HG03457 (cell line): Measurements from ENCODE around the gene PRSS36.
"Not testable (repeated sequence)": the region's sequence is repeated elsewhere in the genome, so short reads cannot be mapped to it uniquely, and the experiment has no call there.

Experiments
- ATAC-seq: cut with Tn5 transposase; IDR thresholded peaks from one replicate; pipeline ENCODE4 v1.9.1; 2021; ENCODE audit warnings: moderate number of reproducible peaks; ENCODE audit not compliant: unreplicated experiment

The PRSS36 gene

DNA sequence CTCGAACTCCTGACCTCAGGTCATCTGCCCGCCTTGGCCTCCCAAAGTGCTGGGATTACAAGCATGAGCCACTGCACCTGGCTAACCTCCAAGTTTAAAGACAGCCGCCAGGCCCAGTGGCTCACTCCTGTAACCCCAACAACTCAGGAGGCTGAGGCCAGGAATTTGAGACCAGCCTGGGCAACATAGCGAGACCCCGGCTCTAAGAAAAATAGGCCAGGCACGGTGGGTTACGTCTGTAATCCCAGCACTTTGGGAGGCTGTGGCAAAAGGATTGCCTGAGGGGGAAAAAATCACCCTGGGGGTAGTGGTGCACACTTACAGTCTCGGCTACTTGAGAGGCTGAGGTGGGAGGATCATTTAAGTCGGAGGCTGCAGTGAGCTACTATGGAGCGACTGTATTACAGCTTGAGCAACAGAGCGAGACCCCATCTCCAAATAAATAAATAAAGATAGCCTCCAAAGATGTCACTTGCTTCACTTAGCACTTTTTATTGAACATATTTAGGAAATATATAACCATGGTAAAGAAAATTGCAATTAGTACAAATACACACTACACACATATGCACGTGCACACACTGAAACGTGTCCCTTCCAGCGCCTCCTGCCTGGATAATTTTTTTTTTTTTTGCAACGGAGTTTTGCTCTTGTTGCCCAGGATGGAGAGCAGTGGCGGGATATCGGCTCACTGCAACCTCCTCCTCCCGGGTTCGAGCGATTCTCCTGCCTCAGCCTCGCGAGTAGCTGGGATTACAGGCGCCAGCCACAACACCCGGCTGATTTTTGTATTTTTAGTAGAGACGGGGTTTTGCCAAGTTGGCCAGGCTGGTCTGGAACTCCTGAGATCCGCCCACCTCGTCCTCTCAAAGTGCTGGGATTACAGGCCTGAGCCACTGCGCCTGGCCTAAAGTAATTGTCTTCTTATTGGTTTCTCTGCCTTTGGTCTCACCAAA, 43.1 kb downstream of the PRSS36 start:
- ATAC-seq: no peak

DNA sequence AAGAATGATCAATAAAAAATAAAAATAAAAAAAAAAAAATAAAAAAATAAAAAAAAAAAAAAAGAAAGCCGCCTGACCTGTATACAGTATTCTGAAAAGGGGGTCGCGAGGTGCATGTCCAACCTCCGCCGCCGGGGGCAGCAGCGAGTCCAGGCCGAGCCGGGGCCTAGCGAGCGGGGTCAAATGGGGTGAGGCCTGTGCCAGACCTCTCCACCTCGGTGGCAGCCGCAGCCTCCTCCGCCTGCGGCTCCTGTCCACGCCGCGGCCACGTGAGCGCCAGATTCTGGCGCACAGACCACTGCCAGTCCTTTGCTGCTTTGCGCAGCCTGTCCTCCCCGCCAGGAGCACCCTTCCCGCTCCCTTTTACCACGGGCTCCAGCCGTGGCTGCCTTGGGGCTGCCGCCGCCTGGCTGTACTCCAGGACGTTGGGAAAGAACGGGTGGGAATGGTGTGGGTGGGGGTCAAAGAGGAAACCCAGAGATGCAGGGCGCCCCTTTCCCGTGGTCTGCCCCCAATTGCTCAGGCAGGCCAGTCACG, 44.1 kb downstream of the PRSS36 start:
- ATAC-seq: no peak

DNA sequence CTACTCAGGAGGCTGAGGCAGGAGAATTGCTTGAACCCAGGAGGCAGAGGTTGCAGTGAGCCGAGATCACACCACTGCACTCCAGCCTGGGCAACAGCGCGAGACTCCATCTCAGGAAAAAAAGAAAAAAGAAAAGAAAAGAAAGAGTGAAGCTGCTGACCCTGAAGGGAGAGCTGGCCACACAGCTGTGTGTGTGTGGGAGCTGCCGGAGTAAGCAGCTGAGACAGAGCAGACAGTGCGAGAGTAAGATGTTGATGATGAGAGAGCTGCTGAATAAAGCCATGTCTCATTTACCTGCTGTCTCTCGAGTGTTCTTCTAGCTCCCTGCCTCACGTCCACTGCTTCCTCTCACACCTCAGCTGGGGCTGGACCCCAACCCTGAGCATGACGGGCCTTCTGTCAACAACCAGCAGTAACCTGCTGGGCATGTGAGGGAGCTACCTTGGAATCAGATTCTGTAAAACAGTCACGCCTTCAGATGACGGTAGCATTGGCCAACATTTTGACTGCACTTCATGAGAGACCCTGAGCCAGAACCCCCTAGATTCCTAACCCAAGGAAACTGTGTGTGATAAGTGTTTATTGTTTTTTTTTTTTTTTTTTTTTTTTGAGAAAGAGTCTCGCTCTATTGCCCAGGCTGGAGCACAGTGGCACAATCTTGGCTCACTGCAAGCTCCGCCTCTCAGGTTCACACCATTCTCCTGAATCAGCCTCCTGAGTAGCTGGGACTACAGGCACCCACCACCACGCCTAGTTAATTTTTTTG, 48.8 kb downstream of the PRSS36 start:
- not testable (repeated sequence) for ATAC-seq

DNA sequence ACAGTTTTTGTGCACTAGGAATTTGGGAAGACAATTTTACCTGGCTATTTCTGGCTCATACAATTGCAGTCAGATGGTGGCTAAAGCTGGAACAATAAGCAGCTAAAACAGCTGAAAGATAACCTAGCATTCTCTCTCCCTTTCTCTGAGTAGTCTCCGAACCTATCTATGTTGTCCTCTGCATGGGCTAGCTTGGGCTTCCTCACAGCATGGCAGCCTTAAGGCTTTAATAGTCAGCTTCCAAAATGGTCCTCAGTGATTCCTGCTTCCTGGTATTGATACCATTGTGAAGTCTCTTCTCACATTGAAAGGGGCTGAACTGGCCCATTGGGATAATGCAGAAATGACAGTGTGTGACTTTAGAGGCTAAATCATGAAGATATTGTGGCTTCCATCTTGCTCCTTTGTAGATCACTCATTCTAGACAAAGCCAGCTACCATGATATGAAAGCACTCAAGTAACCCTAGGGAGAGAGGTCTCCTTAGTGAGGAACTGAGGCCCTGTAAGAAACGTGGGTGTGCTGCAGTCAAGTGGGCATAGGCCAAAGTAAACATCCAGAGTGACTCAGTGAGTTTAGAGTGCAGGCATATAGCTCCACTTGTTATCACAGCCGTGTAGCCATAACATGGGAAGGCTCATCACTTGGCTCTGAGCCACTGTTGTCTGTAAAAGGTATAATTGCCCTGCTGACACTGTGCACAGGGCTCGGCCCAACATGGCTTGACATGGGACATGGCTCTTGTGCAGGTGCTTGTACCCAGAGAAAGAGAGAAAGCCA, 49.8 kb downstream of the PRSS36 start:
- no peak for ATAC-seq

DNA sequence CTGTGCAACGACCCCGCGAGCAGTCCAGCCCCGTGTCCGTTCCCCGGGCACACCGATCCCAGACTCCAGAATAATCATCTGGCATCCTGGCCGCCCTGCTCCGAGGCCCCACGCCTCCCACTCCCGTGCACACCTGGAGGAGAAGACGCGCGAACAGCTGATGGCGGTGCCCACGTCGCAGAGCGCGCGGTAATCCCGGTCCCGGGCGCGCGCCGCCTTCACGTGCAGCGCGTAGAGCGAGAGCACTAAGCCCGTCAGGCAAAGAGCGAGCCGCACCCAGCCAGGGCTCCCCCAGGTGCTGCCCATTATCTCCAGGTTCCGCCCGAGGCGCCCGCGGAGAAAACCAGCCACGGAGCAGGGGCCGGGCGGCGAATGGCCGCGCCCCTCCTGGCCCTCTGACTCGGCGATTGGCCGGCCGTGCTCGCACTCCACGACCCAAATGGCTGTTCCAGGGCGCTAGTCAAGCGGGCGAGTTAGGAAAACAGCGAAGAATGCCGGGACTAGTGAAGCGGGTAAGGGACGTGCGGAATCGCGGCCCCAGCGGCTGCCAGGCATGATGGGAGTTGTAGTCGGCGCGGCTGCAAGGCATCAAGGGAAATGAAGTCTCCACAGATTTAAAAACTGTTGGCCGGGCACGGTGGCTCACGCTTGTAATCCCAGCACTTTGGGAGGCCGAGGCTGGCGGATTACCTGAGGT, 55.3 kb downstream of the PRSS36 start, which contains the start of gene VKORC1:
TSS of gene VKORC1 (minus strand) at position 374 of the 697 bp plus-strand sequence. CDS start at position 306, 68 bp downstream.
- peak; percentile 73 for ATAC-seq

DNA sequence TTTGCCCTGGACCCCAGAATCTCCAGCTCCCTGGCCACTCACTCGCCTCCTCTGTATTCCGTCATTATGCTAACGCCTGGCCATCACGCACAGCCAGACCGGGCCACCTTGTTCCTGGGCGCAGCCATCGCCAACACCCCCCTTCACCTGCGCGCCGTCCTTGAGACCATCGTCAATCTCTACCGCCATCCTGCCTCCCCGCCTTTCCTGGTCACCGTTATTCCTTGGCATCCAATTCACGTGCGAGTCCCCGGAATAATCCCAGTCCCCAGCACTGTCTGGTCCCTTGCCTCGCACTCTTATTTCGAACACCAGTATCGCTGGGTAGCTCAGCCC, 55.8 kb downstream of the PRSS36 start:
- ATAC-seq: no peak

DNA sequence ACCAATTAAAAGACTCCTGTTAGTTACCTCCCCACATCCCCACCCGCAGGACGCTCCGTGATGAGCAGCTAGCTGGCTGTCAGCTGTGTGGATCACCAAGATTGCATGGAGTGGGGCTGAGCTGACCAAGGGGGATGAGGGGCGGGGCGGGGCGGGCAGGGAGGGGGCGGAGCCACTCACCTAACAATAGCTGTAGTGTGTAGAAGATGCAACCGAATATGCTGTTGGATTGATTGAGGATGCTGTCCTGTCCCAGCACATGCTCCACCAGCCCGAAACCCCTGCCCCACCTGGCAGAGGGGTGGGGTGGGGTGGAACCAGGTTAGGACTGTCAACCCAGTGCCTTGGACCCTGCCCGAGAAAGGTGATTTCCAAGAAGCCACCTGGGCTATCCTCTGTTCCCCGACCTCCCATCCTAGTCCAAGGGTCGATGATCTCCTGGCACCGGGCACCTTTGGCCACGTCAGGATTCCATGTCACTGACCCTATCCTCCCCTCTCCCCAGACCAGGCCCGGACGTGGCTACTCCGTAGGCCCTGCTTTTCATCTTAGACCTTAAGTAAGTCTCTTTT, 56.6 kb downstream of the PRSS36 start:
- no peak for ATAC-seq

DNA sequence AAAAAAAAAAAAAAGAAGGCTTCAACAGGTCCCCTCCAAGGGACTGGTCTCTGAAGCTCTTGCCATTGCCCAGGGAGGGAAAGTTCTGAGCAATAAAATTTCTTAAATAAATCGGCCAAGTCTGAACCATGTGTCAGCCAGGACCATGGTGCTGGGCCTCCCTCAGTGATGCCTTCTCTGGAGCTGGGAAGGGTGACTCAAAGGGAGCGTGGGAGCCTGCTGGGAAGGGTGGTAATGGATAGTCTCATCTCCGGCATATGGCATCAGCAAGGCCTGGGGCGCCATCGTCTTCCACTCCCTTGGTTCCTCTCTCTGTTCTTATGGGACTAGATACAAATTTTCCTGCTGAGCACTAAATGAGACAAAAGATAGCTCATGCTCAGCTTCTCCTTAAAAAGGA, 57.5 kb downstream of the PRSS36 start:
- no peak for ATAC-seq

DNA sequence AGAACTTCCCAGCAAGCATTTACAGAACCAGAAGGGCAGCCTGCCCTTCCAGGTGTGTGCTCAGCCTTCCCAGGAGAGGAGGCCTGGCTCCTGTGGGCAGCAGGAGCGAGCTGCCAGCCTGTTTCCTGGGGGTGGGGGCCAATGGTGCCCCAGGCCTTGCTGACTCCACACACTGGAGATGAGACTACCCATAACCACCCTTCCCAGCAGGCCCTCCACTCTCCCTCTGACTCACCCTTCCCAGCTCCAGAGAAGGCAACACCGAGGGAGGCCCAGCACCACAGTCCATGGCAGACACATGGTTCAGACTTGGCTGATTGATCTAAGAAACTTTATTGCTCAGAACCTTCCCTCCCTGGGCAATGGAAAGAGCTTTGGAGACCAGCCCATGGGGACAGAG, 59.3 kb downstream of the PRSS36 start:
- ATAC-seq: no peak

DNA sequence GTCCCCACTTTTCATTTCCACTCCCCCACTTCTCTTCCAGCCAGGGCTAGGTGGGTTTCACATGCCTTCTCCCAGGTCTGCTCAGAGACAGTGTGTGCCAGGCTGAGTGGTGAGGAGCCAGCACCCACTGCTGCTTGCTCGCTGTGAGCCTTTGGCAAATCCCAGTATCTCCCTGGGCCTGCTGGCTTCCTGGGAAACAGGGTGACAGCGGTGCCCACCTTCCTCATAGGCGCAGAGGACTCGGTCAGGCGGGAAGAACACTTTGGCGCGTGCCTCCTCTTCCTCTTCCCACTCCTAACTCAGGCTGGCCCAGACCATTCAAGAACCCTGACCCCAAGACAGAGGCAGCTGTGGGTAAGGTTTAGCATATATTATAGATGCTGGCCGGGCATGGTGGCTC, 60.7 kb downstream of the PRSS36 start:
- no peak for ATAC-seq
